ENCODE data around the gene SPRY4.
"Not testable (repeated sequence)": the region's sequence is repeated elsewhere in the genome, so short reads cannot be mapped to it uniquely, and the experiment has no call there.

The SPRY4 gene

GRCh38 chr5:142315096-142315900, 9.5 kb downstream of the SPRY4 start:
- DNase-seq (ENCODE audit: low read depth, low spot score), result no peak

- no peak for DNase-seq (ENCODE audit: low read depth, low spot score)
Observed at GRCh38 chr5:142314606-142315005, 10.2 kb downstream of the SPRY4 start.

- DNase-seq (ENCODE audit: low read depth, low spot score), result no peak
Observed at GRCh38 chr5:142314109-142314508, 10.7 kb downstream of the SPRY4 start.

GRCh38 chr5:142313682-142314081, 11.1 kb downstream of the SPRY4 start:
- no peak for DNase-seq (ENCODE audit: low read depth, low spot score)

- DNase-seq (ENCODE audit: low read depth, low spot score), result no peak
Observed at GRCh38 chr5:142313275-142313674, 11.5 kb downstream of the SPRY4 start.

DNA sequence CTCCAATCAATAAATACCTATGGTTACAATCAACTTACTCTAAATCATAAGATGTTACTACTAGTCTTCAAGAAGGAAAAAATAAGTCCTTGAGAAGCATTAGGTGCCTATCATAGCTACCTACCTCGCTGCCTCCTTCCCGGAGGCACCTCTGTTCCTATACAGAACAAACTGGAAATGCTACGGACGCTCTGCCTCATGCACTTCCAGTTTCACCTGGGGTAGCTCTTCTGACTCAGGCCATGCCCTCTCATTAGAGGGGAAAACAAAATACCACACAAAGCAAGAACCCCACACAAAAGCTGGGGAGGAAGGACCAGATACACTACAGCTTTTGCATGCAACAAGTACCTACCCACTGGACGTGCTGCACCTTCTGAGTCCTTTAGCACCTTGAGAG, 12.4 kb downstream of the SPRY4 start:
- no peak for DNase-seq (ENCODE audit: low read depth, low spot score)

GRCh38 chr5:142311725-142312124, 13.1 kb downstream of the SPRY4 start:
- no peak for DNase-seq (ENCODE audit: low read depth, low spot score)

GRCh38 chr5:142310803-142311202, 14.0 kb downstream of the SPRY4 start:
- no peak for DNase-seq (ENCODE audit: low read depth, low spot score)

DNA sequence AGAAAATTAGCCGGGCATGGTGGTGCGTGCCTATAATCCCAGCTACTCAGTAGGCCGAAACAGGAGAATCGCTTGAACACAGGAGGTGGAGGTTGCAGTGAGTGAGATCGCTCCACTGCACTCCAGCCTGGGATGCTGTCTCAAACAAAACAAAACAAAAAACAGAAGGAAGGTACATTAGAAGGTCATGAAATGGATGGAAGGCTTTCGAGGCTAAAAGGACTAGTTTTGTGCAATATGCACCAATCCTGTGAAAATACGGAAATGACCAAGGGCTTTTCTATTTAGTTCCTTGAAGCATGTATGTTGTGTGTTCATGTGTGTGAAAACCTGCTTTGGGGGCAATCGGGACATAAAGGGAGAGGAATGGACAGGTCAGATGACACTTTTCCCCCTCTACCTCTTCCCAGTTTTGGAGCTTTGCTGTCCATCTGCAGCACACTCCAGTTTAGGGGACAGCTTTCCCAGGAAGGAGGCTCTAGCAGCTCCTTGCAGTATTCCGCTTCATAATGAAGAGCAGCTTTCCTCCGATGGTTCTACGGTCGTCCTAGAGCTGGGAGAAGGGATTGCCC, 15.0 kb downstream of the SPRY4 start:
- DNase-seq (ENCODE audit: low read depth, low spot score), result no peak

DNA sequence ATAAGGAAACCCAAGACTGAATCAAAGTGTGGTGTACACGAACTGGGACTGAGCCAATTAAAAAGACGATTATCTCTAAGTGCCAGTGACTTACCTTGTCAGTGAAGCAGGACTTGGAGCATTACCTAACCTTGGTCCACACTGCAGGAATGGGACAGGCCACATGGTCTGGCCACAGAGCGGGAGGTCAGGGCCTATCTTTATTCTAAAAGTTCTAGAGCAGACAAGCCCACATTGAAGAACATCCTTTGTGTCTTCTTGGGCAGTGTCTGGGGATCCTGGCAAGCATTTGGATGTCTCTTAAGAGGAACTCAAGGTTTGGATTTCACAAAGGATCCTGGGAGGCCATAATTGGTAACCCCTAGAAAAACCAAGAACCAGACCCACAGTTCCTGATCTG, 16.5 kb downstream of the SPRY4 start:
- DNase-seq (ENCODE audit: low read depth, low spot score), result no peak

- no peak for DNase-seq (ENCODE audit: low read depth, low spot score)
Observed at GRCh38 chr5:142307146-142307890, 17.5 kb downstream of the SPRY4 start.

DNA sequence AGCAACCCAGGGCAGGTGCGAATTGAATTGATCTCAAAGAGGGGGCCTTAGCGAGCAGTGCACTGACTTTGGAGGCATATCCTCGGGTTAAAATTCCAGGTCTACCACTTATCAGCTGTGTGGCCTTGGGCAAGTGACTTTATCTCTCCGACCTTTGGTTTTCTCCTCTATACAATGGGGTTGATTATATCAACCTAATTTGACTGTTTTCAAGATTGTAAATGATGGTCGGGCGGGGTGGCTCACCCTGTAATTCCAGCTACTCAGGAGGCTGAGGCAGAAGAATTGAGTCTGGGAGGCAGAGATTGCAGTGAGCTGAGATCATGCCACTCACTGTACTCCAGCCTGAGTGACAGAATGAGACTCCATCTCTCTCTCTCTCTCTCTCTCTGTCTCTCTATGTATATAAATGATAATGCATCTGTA, 18.7 kb downstream of the SPRY4 start:
- DNase-seq (ENCODE audit: low read depth, low spot score), result no peak

- DNase-seq (ENCODE audit: low read depth, low spot score), result no peak
Observed at GRCh38 chr5:142305211-142305610, 19.6 kb downstream of the SPRY4 start.

DNA sequence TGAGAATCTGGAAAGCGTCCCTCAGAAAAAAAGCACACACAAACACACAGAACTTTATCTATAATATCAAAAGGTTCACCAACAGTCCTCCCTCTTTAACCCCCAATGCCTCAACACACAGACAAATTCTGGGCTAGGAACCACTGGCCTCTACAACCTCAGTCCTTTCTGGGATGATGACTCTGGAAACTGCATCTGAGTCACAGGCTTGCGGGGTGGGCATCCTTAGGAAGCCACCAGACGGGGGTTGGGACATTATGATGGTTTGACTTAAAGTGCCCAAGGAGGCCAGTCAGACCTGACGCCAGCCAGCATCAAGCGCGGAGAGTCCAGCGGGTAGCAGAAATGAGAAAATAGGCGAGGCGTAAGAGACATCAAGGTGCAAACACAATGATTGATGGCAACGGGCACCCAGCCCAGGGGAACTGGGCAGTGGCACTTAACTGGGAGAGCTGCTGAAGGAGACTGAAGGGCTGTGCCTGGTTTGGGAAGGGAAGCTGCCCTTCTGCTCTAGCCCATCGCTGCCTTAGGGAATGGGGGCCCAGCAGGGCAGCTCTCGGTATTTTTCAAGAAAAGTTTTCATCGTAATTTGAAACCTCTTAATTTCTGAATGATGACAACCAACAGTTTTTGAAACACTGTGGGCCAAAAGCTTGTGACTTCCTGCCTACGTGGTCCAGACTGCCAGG, 20.7 kb downstream of the SPRY4 start:
- DNase-seq (ENCODE audit: low read depth, low spot score), result no peak

GRCh38 chr5:142303565-142303964, 21.3 kb downstream of the SPRY4 start:
- DNase-seq (ENCODE audit: low read depth, low spot score), result no peak

DNA sequence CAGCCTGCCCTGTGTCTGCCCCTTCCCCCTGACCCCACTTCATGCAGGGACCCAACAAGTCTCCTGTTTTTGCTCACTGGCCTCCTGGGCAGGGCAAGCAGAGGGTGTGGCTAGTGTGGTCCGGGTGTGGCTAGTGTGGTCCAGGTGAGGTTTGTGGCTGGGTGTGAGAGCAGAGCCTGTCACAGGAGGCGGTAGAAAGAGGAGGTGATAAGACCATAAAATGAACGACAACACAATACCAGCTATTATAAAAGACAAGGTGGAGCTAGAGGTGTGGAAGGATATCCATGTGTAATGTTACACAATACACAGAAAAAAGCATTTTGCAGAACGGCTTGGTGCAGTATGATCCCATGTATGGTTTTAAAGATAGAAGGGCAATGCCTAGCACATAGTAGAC, 23.3 kb downstream of the SPRY4 start:
- no peak for DNase-seq (ENCODE audit: low read depth, low spot score)

DNA sequence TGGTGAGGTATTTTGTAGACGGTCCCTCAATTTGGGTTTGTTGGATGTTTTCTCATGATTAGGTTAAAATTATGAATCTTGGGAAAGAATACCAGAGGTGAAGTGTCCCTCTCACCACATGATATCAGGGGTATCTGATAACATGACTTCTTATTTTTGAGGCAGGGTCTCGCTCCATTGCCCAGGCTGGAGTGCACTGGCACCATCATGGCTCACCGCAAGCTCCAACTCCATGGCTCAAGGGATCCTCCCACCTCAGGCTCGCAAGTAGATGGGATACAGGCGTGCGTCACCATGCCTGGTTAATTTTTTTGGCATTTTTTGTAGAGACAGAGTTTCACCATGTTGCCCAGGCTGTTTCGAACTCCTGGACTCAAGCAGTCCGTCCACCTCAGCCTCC, 24.1 kb downstream of the SPRY4 start:
- DNase-seq (ENCODE audit: low read depth, low spot score), result no peak

- no peak for DNase-seq (ENCODE audit: low read depth, low spot score)
Observed at GRCh38 chr5:142298789-142299188, 26.0 kb downstream of the SPRY4 start.

DNA sequence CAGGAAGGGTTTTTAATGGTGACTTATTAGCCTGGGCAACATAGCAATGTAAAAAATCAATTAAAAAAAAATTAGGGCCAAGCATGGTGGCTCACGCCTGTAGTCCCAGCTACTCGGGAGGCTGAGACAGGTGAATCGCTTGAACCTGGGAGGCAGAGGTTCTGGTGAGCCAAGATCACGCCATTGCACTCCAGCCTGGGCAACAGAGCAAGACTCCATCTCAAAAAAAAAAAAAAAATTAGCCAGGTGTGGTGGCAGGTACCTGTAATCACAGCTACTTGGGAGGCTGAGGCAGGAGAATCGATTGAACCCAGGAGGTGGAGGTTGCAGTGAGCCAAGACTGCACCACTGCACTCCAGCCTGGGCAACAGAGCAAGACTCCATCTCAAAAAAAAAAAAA, 27.0 kb downstream of the SPRY4 start:
- not testable (repeated sequence) for DNase-seq (ENCODE audit: low read depth, low spot score)

GRCh38 chr5:142296914-142297417, 27.9 kb downstream of the SPRY4 start:
- no peak for DNase-seq (ENCODE audit: low read depth, low spot score)

- no peak for DNase-seq (ENCODE audit: low read depth, low spot score)
Observed at GRCh38 chr5:142295960-142296860, 28.6 kb downstream of the SPRY4 start.

Measured in brain pericyte (primary cell).